Measurements from ENCODE around the gene LMCD1.
A peak's percentile ranks its signal among the peaks of the same experiment; 100 is the strongest.

Gene LMCD1

GRCh38 chr3:8619548-8619947 lies 117.9 kb downstream of the LMCD1 start:
- DNase-seq (ENCODE audit: low read depth), result no peak

GRCh38 chr3:8621141-8621540 lies 119.5 kb downstream of the LMCD1 start:
- no peak for DNase-seq (ENCODE audit: low read depth)

DNA sequence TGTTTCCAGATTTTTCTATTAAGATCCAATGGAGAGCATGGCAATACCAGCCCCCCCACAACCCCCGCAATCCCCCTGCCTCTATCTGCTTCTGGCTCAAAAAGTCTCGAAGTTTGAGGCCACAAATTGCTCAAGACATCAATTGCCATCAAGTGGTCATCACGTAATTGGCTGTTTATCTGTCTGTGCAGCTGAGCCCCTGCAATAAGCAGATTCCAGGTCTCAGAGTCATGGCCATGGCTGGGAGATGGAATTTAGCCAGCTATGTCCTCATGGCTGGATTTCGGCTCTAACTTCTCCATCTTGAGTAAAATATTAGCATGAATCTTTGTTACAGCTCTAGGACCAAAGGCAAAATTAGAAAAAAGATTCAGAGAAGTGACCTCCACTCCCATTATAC lies 120.2 kb downstream of the LMCD1 start:
- DNase-seq (ENCODE audit: low read depth), result no peak

GRCh38 chr3:8622873-8623691 lies 121.5 kb downstream of the LMCD1 start:
- DNase-seq (ENCODE audit: low read depth), result peak; percentile 13

DNA sequence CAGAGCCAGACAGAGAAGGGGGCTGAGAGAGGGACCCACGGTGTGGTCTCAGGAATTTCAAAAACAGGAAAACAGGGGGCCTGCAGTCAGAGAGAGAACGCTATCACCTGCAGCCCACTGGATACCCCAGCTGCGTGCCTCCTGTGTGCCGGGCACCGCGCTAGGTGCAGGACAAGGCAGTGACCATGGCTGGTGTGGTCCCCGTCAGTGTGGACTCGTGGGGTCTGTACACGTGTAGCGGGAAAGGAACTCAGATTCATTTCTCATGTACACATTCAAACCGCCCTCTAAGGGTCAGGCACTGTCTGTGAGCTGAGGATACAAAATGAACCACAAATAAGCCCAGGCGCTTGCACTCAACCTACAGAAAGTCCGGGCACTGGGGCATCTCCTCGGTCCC lies 122.1 kb downstream of the LMCD1 start:
- DNase-seq (ENCODE audit: low read depth), result no peak

Data from stimulated activated CD8-positive, alpha-beta memory T cell treated with anti-CD3 and anti-CD28 coated beads, Interleukin-12 subunit alpha, Interleukin-12 subunit beta, amount 100 ng/mL, for 1 hour (primary cell).